ENCODE results near the gene NCAM2. TPM values are rescaled to one million over a fixed set of nuclear protein-coding genes. Genes with fewer than 3 reads are reported as not detected.

NCAM2 gene
- total RNA-seq, 1 experiment from 2014 or later: not detected

- TF ChIP-seq, protein P1, sequence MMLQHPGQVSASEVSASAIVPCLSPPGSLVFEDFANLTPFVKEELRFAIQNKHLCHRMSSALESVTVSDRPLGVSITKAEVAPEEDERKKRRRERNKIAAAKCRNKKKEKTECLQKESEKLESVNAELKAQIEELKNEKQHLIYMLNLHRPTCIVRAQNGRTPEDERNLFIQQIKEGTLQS (IDR thresholded peaks at IDR 0.05): no peak
- TF ChIP-seq RAD21 (IDR thresholded peaks at IDR 0.05; ENCODE audit: low read depth) (no peak), SRF (IDR thresholded peaks at IDR 0.05; ENCODE audit: low read depth) (no peak), EGR1 (IDR thresholded peaks at IDR 0.05; ENCODE audit: low read depth) (no peak), SIN3A (IDR thresholded peaks at IDR 0.05; ENCODE audit: low read depth) (no peak)
- RAD21 ChIA-PET (ENCODE audit: low non-redundant PET in 1 of 2, low total read pairs in 2 of 2, uncharacterized antibody in 2 of 2, unreplicated experiment in 2 of 2): no interaction called here
- H3K27me3 ChIP-seq (ENCODE audit: insufficient read depth, low read length): no peaks in the 10 kb centered on the region
- H3K9ac ChIP-seq (ENCODE audit: low read length): no peak overlapping the region
- H3K79me2 ChIP-seq (ENCODE audit: insufficient read depth, low read length): no peaks in the 10 kb centered on the region
- CTCF ChIA-PET: no interaction called here
- BruUV-seq (replicated peaks): no TSS peak
- ATAC-seq (no peak), DNase-seq (ENCODE audit: low read depth, low spot score) (no peak)
- H3K4me2 ChIP-seq (ENCODE audit: low read length): no peak overlapping the region
- H3K27ac ChIP-seq (ENCODE audit: low read depth, low read length): no peak overlapping the region
- intact Hi-C loops (cut with micrococcal nuclease): no loop called here
- no peak overlapping the region for H2AFZ ChIP-seq (ENCODE audit: low read depth, low read length, poor library complexity, severe bottlenecking)
- POLR2A ChIA-PET: no interaction called here
- H3K4me3 ChIP-seq (replicated peaks in 1 of 2; ENCODE audit: low read depth in 1 of 2, low read length in 2 of 2): no peak overlapping the region
- H3K4me1 ChIP-seq (ENCODE audit: control insufficient read depth in 1 of 2, insufficient read depth in 2 of 2, low read length in 2 of 2): no peaks in the 10 kb centered on the region
- H4K20me1 ChIP-seq (ENCODE audit: insufficient read depth): no peaks in the 10 kb centered on the region
- peaks cover 0 to 28% of the 10 kb centered on the region in 2 experiments; a peak in 3 of 4 replicates for H3K9me3 ChIP-seq (ENCODE audit: control insufficient read depth in 1 of 2, insufficient read depth in 1 of 2, low read depth in 1 of 2, low read length in 2 of 2)
- H3K36me3 ChIP-seq (ENCODE audit: control insufficient read depth in 1 of 2, insufficient read depth in 2 of 2, low read length in 2 of 2): no peaks in the 10 kb centered on the region
- no peaks in the 10 kb centered on the region for H3K9me2 ChIP-seq (ENCODE audit: insufficient read depth)
Measured at GRCh38 chr21:21007606-21008005, 9.4 kb downstream of the NCAM2 start.

GRCh38 chr21:21010228-21010627 is 12.0 kb downstream of the NCAM2 start:
- CTCF ChIA-PET: no interaction called here
- intact Hi-C loops (cut with micrococcal nuclease): no loop called here

More at GRCh38 chr21:21010228-21010627, 12.0 kb downstream of the NCAM2 start:
- no peaks in the 10 kb centered on the region for H3K36me3 ChIP-seq (ENCODE audit: control insufficient read depth in 1 of 2, insufficient read depth in 2 of 2, low read length in 2 of 2)
- ATAC-seq (no peak), DNase-seq (ENCODE audit: low read depth, low spot score) (no peak)
- no peak overlapping the region for H3K9ac ChIP-seq (ENCODE audit: low read length)
- H3K9me3 ChIP-seq (ENCODE audit: control insufficient read depth in 1 of 2, insufficient read depth in 1 of 2, low read depth in 1 of 2, low read length in 2 of 2): peaks cover 0 to 31% of the 10 kb centered on the region in 2 experiments; a peak in 2 of 4 replicates
- no peaks in the 10 kb centered on the region for H3K27me3 ChIP-seq (ENCODE audit: insufficient read depth, low read length)
- no peak overlapping the region for H2AFZ ChIP-seq (ENCODE audit: low read depth, low read length, poor library complexity, severe bottlenecking)
- TF ChIP-seq RAD21 (IDR thresholded peaks at IDR 0.05; ENCODE audit: low read depth) (no peak), MAX (IDR thresholded peaks at IDR 0.05) (no peak), SIN3A (IDR thresholded peaks at IDR 0.05; ENCODE audit: low read depth) (no peak), FOSL1 (IDR thresholded peaks at IDR 0.05; ENCODE audit: low read depth) (no peak), EGR1 (IDR thresholded peaks at IDR 0.05; ENCODE audit: low read depth) (no peak)
- TF ChIP-seq, protein P2, sequence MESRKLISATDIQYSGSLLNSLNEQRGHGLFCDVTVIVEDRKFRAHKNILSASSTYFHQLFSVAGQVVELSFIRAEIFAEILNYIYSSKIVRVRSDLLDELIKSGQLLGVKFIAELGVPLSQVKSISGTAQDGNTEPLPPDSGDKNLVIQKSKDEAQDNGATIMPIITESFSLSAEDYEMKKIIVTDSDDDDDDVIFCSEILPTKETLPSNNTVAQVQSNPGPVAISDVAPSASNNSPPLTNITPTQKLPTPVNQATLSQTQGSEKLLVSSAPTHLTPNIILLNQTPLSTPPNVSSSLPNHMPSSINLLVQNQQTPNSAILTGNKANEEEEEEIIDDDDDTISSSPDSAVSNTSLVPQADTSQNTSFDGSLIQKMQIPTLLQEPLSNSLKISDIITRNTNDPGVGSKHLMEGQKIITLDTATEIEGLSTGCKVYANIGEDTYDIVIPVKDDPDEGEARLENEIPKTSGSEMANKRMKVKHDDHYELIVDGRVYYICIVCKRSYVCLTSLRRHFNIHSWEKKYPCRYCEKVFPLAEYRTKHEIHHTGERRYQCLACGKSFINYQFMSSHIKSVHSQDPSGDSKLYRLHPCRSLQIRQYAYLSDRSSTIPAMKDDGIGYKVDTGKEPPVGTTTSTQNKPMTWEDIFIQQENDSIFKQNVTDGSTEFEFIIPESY (IDR thresholded peaks at IDR 0.05; ENCODE audit: extremely low read depth, insufficient replicate concordance, low read length): no peak
- TF ChIP-seq, protein P3, sequence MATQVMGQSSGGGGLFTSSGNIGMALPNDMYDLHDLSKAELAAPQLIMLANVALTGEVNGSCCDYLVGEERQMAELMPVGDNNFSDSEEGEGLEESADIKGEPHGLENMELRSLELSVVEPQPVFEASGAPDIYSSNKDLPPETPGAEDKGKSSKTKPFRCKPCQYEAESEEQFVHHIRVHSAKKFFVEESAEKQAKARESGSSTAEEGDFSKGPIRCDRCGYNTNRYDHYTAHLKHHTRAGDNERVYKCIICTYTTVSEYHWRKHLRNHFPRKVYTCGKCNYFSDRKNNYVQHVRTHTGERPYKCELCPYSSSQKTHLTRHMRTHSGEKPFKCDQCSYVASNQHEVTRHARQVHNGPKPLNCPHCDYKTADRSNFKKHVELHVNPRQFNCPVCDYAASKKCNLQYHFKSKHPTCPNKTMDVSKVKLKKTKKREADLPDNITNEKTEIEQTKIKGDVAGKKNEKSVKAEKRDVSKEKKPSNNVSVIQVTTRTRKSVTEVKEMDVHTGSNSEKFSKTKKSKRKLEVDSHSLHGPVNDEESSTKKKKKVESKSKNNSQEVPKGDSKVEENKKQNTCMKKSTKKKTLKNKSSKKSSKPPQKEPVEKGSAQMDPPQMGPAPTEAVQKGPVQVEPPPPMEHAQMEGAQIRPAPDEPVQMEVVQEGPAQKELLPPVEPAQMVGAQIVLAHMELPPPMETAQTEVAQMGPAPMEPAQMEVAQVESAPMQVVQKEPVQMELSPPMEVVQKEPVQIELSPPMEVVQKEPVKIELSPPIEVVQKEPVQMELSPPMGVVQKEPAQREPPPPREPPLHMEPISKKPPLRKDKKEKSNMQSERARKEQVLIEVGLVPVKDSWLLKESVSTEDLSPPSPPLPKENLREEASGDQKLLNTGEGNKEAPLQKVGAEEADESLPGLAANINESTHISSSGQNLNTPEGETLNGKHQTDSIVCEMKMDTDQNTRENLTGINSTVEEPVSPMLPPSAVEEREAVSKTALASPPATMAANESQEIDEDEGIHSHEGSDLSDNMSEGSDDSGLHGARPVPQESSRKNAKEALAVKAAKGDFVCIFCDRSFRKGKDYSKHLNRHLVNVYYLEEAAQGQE (IDR thresholded peaks at IDR 0.05; ENCODE audit: low read depth): no peak
- no peaks in the 10 kb centered on the region for H4K20me1 ChIP-seq (ENCODE audit: insufficient read depth)
- no peak overlapping the region for H3K4me3 ChIP-seq (replicated peaks in 1 of 2; ENCODE audit: low read depth in 1 of 2, low read length in 2 of 2)
- no peak overlapping the region for H3K27ac ChIP-seq (ENCODE audit: low read depth, low read length)
- H3K4me2 ChIP-seq (ENCODE audit: low read length): no peak overlapping the region
- ChIA-PET RAD21 (ENCODE audit: low non-redundant PET in 1 of 2, low total read pairs in 2 of 2, uncharacterized antibody in 2 of 2, unreplicated experiment in 2 of 2) (no interaction called here), POLR2A (no interaction called here)
- no peaks in the 10 kb centered on the region for H3K79me2 ChIP-seq (ENCODE audit: insufficient read depth, low read length)
- BruUV-seq (replicated peaks): no TSS peak
- no peaks in the 10 kb centered on the region for H3K4me1 ChIP-seq (ENCODE audit: control insufficient read depth in 1 of 2, insufficient read depth in 2 of 2, low read length in 2 of 2)
- no peaks in the 10 kb centered on the region for H3K9me2 ChIP-seq (ENCODE audit: insufficient read depth)

All from HCT116 (cell line).